Tibial nerve (tissue), 4 donors: Measurements from ENCODE around the gene ACOXL. TPM values are rescaled to one million over a fixed set of nuclear protein-coding genes. Genes with fewer than 3 reads are reported as not detected.

Experiments
- DNase-seq, 2 donors: peaks; one replicate each; pipeline ENCODE4 v3.0.0-alpha.2; 2019; ENCODE audit warnings: low spot score in 2 of 2
- H3K27ac ChIP-seq, 4 donors: fragments of 200-600 bp; sonication (generic) in 3 of 4; one replicate each; pipeline ENCODE4 v1.5.1; 2017 to 2019; ENCODE audit warnings: mild to moderate bottlenecking in 1 of 4
- H3K27me3 ChIP-seq, 2 donors: fragments of 200-600 bp; sonication (generic) in 1 of 2; one replicate each; pipeline versions ENCODE4 v1.5.1 to v1.6.0; 2017 to 2019
- H3K36me3 ChIP-seq, 3 donors: fragments of 200-600 bp; sonication (generic); one replicate each; pipeline ENCODE4 v1.5.1; 2018 to 2019
- H3K4me1 ChIP-seq, 4 donors: fragments of 200-600 bp; sonication (generic) in 3 of 4; one replicate each; pipeline ENCODE4 v1.5.1; 2017 to 2019
- H3K4me3 ChIP-seq, 4 donors: fragments of 200-600 bp; sonication (generic) in 3 of 4; one replicate each; pipeline ENCODE4 v1.5.1; 2017 to 2019; ENCODE audit warnings: mild to moderate bottlenecking in 1 of 4, moderate library complexity in 1 of 4
- H3K9me3 ChIP-seq, 4 donors: fragments of 200-600 bp; sonication (generic) in 3 of 4; one replicate each; pipeline ENCODE4 v1.5.1; 2017 to 2019
- EP300 ChIP-seq, 2 donors: sonication (generic); formaldehyde crosslinking; IDR thresholded peaks; one replicate each; pipeline ENCODE4 v1.6.1; 2017; ENCODE audit warnings: antibody characterized with exemption in 2 of 2, mild to moderate bottlenecking in 1 of 2
- POLR2A ChIP-seq, 2 donors: fragments of 450-650 bp; IDR thresholded peaks; one replicate each; pipeline ENCODE4 v1.6.1; 2017; ENCODE audit warnings: antibody characterized with exemption in 2 of 2, mild to moderate bottlenecking in 2 of 2, moderate library complexity in 2 of 2
- whole genome bisulfite sequencing, 2 donors: methylation state at CpG; one replicate each; pipeline ENCODE4 v1.1.5; 2018; 5-methylcytosine and 5-hydroxymethylcytosine counted together
- total RNA-seq, 4 donors: library from RNA; depleted of rRNA; stranded (reverse); fragments of >200 nt; gene quantifications; one replicate each; pipeline ENCODE4 v1.1.0, GENCODE V29; 2016
- TF ChIP-seq, protein P1 (sequence below), 5 experiments: fragments of 200-600 bp in 3 of 5; fragments of 450-650 bp in 2 of 5; sonication (generic) in 3 of 5; IDR thresholded peaks; one replicate each; pipeline ENCODE4 v1.5.1; 2016 to 2019; ENCODE audit warnings: antibody characterized with exemption in 5 of 5, mild to moderate bottlenecking in 3 of 5, moderate library complexity in 2 of 5

ACOXL gene
- total RNA-seq, 4 donors from 2014 or later = 0.30 TPM; not detected in 3

DNA sequence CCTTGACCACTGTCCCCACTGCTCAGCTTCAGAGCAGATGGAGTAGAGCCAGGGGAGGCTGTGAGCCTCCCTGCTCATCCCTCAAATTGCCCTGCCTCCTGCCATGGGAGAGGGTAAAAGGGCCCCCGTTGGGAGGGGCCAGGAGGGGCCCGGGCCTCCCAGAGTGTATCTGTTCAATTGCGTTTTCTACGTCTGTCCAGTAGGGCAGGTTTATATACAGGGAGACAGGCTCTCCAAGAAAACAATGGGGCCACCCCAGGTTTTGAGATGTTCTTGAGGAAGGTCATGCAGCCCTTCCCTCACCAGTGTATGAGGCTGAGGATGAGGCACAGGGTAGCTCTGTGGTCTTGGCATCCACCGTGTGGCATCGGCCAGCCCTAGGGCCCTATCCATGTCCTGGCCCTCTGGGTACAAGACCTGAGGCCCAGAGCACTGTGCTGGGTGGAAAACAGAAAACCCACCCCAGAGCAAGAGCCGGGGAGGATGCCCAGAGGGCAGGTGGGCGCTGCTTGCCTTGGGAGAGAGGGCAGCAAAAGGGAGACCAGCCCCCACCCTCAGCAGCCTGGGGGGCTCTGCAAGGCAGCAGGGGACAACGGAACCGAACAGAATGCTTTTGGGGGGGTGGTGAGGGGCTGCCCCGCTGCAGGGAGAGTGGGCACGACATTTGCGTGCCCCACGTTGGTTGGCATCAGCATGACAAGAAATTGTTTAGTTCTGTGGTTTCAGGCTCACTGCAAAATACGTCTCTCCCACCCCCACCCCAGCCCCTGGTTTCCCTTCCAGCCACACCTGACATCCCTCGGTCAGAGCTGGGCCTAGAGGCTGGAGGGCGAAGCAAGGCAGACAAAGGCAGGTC lies 141.5 kb downstream of the ACOXL start:
- Histone ChIP-seq H3K27ac (no peak overlapping the region), H3K9me3 (peaks cover 0 to 13% (median 0%) of the 10 kb centered on the region in 4 donors), H3K4me1 (no peaks in the 10 kb centered on the region), H3K4me3 (no peak overlapping the region), H3K27me3 (no peaks in the 10 kb centered on the region), H3K36me3 (no peaks in the 10 kb centered on the region)
- TF ChIP-seq EP300 (IDR thresholded peaks at IDR 0.05) (no peak), POLR2A (IDR thresholded peaks at IDR 0.05) (no peak)
- TF ChIP-seq, protein P1, sequence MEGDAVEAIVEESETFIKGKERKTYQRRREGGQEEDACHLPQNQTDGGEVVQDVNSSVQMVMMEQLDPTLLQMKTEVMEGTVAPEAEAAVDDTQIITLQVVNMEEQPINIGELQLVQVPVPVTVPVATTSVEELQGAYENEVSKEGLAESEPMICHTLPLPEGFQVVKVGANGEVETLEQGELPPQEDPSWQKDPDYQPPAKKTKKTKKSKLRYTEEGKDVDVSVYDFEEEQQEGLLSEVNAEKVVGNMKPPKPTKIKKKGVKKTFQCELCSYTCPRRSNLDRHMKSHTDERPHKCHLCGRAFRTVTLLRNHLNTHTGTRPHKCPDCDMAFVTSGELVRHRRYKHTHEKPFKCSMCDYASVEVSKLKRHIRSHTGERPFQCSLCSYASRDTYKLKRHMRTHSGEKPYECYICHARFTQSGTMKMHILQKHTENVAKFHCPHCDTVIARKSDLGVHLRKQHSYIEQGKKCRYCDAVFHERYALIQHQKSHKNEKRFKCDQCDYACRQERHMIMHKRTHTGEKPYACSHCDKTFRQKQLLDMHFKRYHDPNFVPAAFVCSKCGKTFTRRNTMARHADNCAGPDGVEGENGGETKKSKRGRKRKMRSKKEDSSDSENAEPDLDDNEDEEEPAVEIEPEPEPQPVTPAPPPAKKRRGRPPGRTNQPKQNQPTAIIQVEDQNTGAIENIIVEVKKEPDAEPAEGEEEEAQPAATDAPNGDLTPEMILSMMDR (IDR thresholded peaks at IDR 0.05) = no peak
- DNase-seq = no peak
- WGBS, 2 donors = 88 to 96% methylated on average over 17 of the region's 17 CpGs

DNA sequence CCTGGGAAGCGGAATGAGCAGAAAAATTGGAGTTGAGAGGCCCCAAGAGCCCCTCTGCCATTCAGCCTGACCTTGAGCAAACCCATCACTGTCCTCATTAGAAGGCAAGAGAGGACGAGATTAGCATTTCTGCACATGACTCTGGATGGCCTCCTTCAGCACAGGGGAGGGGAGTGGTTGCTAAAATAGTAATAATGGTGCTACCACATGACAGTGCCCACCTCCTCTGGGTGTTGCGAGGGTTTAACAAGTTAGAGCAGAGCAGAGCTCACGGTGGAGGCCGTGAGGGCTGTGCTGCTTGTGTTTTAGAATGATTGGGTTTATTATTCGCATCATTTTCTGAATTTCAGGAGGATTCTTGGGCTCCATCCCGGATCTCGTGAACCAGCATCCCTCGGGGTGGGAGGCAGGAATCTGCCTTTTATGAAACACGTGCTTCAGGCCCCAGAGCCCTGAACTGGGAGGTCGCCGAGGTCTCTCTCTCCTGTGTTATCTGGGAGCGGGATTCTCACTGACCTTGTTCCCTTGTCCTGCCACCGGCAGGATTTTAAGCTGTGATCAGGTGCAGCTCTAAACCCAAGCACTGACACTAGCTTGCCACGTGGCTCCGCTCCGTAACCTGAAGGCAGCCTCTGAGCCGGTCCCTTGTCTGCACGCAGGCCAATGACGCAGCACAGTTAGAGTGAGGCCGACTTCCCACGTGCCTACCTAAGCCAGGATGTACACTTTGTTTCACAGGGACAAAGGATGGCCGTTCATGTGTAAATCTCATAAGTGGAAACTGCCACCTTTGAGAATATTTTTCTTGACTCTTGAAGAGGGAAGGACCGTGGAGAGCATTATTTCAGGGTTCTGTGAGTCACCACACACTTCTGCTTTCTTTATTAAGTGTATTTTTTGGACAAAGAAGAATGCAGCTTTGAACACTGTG lies 142.3 kb downstream of the ACOXL start:
- no peak overlapping the region for H3K4me3 ChIP-seq
- H3K9me3 ChIP-seq = peaks cover 0 to 14% (median 0%) of the 10 kb centered on the region in 4 donors
- TF ChIP-seq EP300 (IDR thresholded peaks at IDR 0.05) (no peak), POLR2A (IDR thresholded peaks at IDR 0.05) (no peak)
- TF ChIP-seq, protein P1 (IDR thresholded peaks at IDR 0.05) = no peak
- H3K27me3 ChIP-seq = no peaks in the 10 kb centered on the region
- WGBS, 2 donors = 79% methylated on average over 24 of the region's 24 CpGs
- no peak overlapping the region for H3K27ac ChIP-seq
- no peaks in the 10 kb centered on the region for H3K4me1 ChIP-seq
- no peaks in the 10 kb centered on the region for H3K36me3 ChIP-seq
- no peak for DNase-seq

DNA sequence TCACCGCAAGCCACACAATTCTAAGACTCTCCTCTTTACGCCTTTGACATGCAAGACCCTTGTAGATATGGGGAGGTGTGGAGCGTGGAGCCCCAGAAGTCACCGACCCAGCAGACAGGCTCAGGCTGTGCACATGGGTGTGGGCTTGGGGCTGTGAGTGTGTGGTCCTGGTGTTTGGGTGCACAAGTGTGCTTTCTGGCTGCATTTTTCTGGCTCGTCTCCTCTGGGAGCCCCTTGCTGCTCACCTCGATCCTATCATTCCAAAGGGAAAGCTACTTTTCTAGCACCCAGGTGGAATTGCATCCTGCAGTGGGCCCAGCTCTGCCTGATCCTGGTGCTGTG lies 143.0 kb downstream of the ACOXL start:
- H3K27ac ChIP-seq = no peak overlapping the region

DNA sequence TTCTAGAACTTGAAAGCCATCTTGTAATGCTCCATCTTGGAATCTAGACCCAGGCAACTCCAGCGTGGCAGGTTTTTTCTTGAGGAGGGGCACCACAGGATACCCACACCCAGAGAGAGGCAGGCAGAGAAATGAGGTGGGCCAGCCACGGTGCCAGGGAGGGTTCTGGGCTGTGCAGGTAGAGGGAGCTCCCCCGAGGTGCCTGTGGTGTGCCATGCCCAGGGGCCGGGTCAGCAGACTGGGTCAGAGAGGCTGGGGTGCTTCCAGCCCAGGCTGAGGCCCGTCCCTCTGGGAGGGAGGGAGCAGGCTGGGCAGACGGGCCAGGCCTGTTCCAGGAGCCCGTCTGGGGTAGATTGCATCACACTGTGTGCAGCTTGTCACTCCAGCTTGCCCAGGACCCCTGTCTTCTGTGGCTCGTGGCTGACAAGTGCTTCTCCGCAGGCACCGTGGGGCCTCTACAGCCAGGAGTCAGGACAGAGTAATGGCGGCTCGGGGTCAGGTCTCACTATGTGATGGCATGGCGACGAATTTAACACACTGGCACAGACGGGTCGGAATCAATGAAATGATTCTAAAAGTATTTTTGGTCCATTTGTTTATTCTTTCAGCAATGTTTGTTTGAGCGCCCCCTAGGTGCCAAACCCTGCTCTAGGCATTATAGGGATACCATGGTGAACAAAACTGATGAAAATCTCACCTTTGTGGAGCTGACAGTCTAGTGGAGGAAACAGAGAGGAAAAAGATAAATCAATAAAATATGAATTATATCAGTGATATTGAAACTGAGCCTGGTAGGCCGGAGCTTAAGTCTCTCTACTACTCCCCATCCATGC lies 144.0 kb downstream of the ACOXL start:
- TF ChIP-seq POLR2A (IDR thresholded peaks at IDR 0.05) (no peak), EP300 (IDR thresholded peaks at IDR 0.05) (no peak)
- TF ChIP-seq, protein P1 (IDR thresholded peaks at IDR 0.05) = no peak
- Histone ChIP-seq H3K4me3 (no peak overlapping the region), H3K4me1 (no peaks in the 10 kb centered on the region), H3K9me3 (peaks cover 0 to 14% (median 0%) of the 10 kb centered on the region in 4 donors), H3K27ac (no peak overlapping the region), H3K27me3 (no peaks in the 10 kb centered on the region), H3K36me3 (no peaks in the 10 kb centered on the region)
- 84 to 91% methylated on average over 13 to 17 of the region's 18 CpGs for WGBS, 2 donors
- no peak for DNase-seq

More for the DNA sequence above, 143.0 kb downstream of the ACOXL start:
- no peaks in the 10 kb centered on the region for H3K36me3 ChIP-seq
- no peaks in the 10 kb centered on the region for H3K27me3 ChIP-seq
- H3K4me3 ChIP-seq = no peak overlapping the region
- no peaks in the 10 kb centered on the region for H3K4me1 ChIP-seq
- no peak for DNase-seq
- 80 to 83% methylated on average over 5 to 6 of the region's 6 CpGs for WGBS, 2 donors
- TF ChIP-seq, protein P1 (IDR thresholded peaks at IDR 0.05) = no peak
- no peak for TF ChIP-seq POLR2A (IDR thresholded peaks at IDR 0.05)
- TF ChIP-seq EP300 (IDR thresholded peaks at IDR 0.05) = no peak
- peaks cover 0 to 14% (median 0%) of the 10 kb centered on the region in 4 donors for H3K9me3 ChIP-seq
